ENCODE measurements around the gene OR4A15.

OR4A15 gene

GRCh38 chr11:55367674-55368073 lies at the start of gene OR4A15:
Gene OR4A15 (plus strand): TSS chr11:55367974. CDS start chr11:55367974, 0 bp downstream.
- H3K27me3 ChIP-seq (ENCODE audit: insufficient read depth, low read depth, severe bottlenecking), result peaks cover 3% of the 10 kb centered on the region
- no peaks in the 10 kb centered on the region for H3K9me3 ChIP-seq (ENCODE audit: severe bottlenecking)
- TF ChIP-seq CTCF (IDR thresholded peaks at IDR 0.05; ENCODE audit: low read depth, low read length), result no peak
- no peaks in the 10 kb centered on the region for H3K36me3 ChIP-seq
- no peak within 1 kb of the TSS for H3K4me3 ChIP-seq (ENCODE audit: low read depth, low read length)
- H3K27ac ChIP-seq, result no peak within 1 kb of the TSS
- no peak for DNase-seq

GRCh38 chr11:55324500-55324899 lies 43.3 kb upstream of the OR4A15 start:
- Histone ChIP-seq H3K9me3 (ENCODE audit: severe bottlenecking) (no peaks in the 10 kb centered on the region), H3K4me3 (ENCODE audit: low read depth, low read length) (no peak overlapping the region), H3K27ac (no peak overlapping the region), H3K36me3 (no peaks in the 10 kb centered on the region), H3K27me3 (ENCODE audit: insufficient read depth, low read depth, severe bottlenecking) (peaks cover 3% of the 10 kb centered on the region)
- no peak for TF ChIP-seq CTCF (IDR thresholded peaks at IDR 0.05; ENCODE audit: low read depth, low read length)
- no peak for DNase-seq

- no peaks in the 10 kb centered on the region for H3K27me3 ChIP-seq (ENCODE audit: insufficient read depth, low read depth, severe bottlenecking)
- TF ChIP-seq CTCF (IDR thresholded peaks at IDR 0.05; ENCODE audit: low read depth, low read length), result no peak
- no peak for DNase-seq
- H3K27ac ChIP-seq, result no peak within 1 kb of the TSS
- H3K9me3 ChIP-seq (ENCODE audit: severe bottlenecking), result no peaks in the 10 kb centered on the region
- no peak within 1 kb of the TSS for H3K4me3 ChIP-seq (ENCODE audit: low read depth, low read length)
- no peaks in the 10 kb centered on the region for H3K36me3 ChIP-seq
Observed at GRCh38 chr11:55342901-55343300, 24.9 kb upstream of the OR4A15 start, which contains the start of gene OR4A16. Gene OR4A16 (plus strand): TSS chr11:55343201. CDS start chr11:55343201, 0 bp downstream.

- no peak for DNase-seq
- H3K36me3 ChIP-seq, result no peaks in the 10 kb centered on the region
- H3K27me3 ChIP-seq (ENCODE audit: insufficient read depth, low read depth, severe bottlenecking), result no peaks in the 10 kb centered on the region
- TF ChIP-seq CTCF (IDR thresholded peaks at IDR 0.05; ENCODE audit: low read depth, low read length), result no peak
- H3K27ac ChIP-seq, result no peak overlapping the region
- H3K4me3 ChIP-seq (ENCODE audit: low read depth, low read length), result no peak overlapping the region
- H3K9me3 ChIP-seq (ENCODE audit: severe bottlenecking), result no peaks in the 10 kb centered on the region
Observed at GRCh38 chr11:55345306-55345705, 22.5 kb upstream of the OR4A15 start.

- H3K27ac ChIP-seq, result no peak overlapping the region
- TF ChIP-seq CTCF (IDR thresholded peaks at IDR 0.05; ENCODE audit: low read depth, low read length), result no peak
- no peak for DNase-seq
- H3K4me3 ChIP-seq (ENCODE audit: low read depth, low read length), result no peak overlapping the region
- H3K36me3 ChIP-seq, result no peaks in the 10 kb centered on the region
- H3K9me3 ChIP-seq (ENCODE audit: severe bottlenecking), result no peaks in the 10 kb centered on the region
- no peaks in the 10 kb centered on the region for H3K27me3 ChIP-seq (ENCODE audit: insufficient read depth, low read depth, severe bottlenecking)
Observed at GRCh38 chr11:55349032-55349431, 18.7 kb upstream of the OR4A15 start.

- Histone ChIP-seq H3K27ac (no peak overlapping the region), H3K27me3 (ENCODE audit: insufficient read depth, low read depth, severe bottlenecking) (peaks cover 3% of the 10 kb centered on the region), H3K36me3 (no peaks in the 10 kb centered on the region), H3K9me3 (ENCODE audit: severe bottlenecking) (no peaks in the 10 kb centered on the region), H3K4me3 (ENCODE audit: low read depth, low read length) (no peak overlapping the region)
- DNase-seq, result no peak
- peak; percentile 28; the same call in 1 of the 2 replicates for TF ChIP-seq CTCF (IDR thresholded peaks at IDR 0.05; ENCODE audit: low read depth, low read length)
Observed at GRCh38 chr11:55357560-55358184, 10.1 kb upstream of the OR4A15 start.
